ENCODE measurements around the gene C9orf40. TPM values are rescaled to one million over a fixed set of nuclear protein-coding genes. Genes with fewer than 3 reads are reported as not detected.

Gene C9orf40
- total RNA-seq, 1 experiment from 2014 or later = 10.3 TPM

DNA sequence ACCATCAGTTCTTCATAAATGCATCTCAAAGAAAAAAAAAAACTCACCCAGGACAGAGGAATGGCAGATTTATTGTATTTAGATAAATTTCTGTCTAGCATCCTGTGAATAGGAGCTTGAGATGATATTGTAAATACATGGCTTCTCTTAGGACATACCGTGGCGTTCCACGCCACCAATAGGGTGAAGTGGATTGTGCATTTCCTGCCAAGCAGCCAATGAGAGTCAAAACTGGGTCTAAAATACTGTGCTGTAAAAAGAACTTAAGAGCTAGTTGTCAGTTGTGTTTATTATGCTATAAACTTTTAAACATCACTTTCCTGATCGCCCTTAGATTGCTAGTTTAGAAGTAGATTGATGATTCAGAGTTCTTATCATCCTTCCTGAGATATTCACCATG, 44.0 kb downstream of the C9orf40 start:
- H4K5ac ChIP-seq (ENCODE audit: insufficient read length, low read depth, low read length) = no peak overlapping the region
- no peak for DNase-seq
- TF ChIP-seq, protein P1, sequence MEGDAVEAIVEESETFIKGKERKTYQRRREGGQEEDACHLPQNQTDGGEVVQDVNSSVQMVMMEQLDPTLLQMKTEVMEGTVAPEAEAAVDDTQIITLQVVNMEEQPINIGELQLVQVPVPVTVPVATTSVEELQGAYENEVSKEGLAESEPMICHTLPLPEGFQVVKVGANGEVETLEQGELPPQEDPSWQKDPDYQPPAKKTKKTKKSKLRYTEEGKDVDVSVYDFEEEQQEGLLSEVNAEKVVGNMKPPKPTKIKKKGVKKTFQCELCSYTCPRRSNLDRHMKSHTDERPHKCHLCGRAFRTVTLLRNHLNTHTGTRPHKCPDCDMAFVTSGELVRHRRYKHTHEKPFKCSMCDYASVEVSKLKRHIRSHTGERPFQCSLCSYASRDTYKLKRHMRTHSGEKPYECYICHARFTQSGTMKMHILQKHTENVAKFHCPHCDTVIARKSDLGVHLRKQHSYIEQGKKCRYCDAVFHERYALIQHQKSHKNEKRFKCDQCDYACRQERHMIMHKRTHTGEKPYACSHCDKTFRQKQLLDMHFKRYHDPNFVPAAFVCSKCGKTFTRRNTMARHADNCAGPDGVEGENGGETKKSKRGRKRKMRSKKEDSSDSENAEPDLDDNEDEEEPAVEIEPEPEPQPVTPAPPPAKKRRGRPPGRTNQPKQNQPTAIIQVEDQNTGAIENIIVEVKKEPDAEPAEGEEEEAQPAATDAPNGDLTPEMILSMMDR (conservative IDR thresholded peaks at IDR 0.05) = no peak
- H2BK15ac ChIP-seq (ENCODE audit: low read depth, low read length) = no peak overlapping the region
- H3K9me3 ChIP-seq (ENCODE audit: control insufficient read depth, low read depth, low read length) = no peaks in the 10 kb centered on the region
- H2BK20ac ChIP-seq (ENCODE audit: low read depth, low read length, poor library complexity, severe bottlenecking) = no peak overlapping the region
- no peak overlapping the region for H3K27ac Mint-ChIP-seq
- no peak overlapping the region for H3K23ac ChIP-seq (ENCODE audit: insufficient read length, low read depth, low read length)
- no peak overlapping the region for H3T11ph ChIP-seq (ENCODE audit: low read length)
- no peak overlapping the region for H2AK5ac ChIP-seq (ENCODE audit: insufficient read length, low read length)
- no peaks in the 10 kb centered on the region for H3K27me3 ChIP-seq (ENCODE audit: insufficient read depth, low read length)
- H2BK120ac ChIP-seq (ENCODE audit: low read depth, low read length, poor library complexity, severe bottlenecking) = no peak overlapping the region
- no peak overlapping the region for H2AFZ ChIP-seq (ENCODE audit: low read length)
- H4K91ac ChIP-seq (ENCODE audit: insufficient read length, low read depth, low read length) = no peak overlapping the region
- no peak overlapping the region for H3K27ac ChIP-seq (ENCODE audit: insufficient read length, low read depth, low read length)
- no peak overlapping the region for H3K56ac ChIP-seq (ENCODE audit: insufficient read length, low read depth, low read length)
- H3K4me3 Mint-ChIP-seq = no peak overlapping the region
- H2BK12ac ChIP-seq (ENCODE audit: insufficient read length, low read depth, low read length) = no peak overlapping the region
- H4K20me1 ChIP-seq (ENCODE audit: control insufficient read depth, insufficient read depth, insufficient read length) = no peaks in the 10 kb centered on the region
- no peak overlapping the region for H3K4ac ChIP-seq (ENCODE audit: low read depth, low read length)
- H3K23me2 ChIP-seq (ENCODE audit: insufficient read length, low read depth, low read length, poor library complexity, severe bottlenecking) = no peaks in the 10 kb centered on the region
- H3K4me2 ChIP-seq (ENCODE audit: insufficient read depth, insufficient read length, low read length) = no peak overlapping the region
- no peak overlapping the region for H3K14ac ChIP-seq (ENCODE audit: insufficient read depth, low read length)
- no peak overlapping the region for H4K8ac ChIP-seq (replicated peaks; ENCODE audit: insufficient read length, low read depth, low read length)
- H3K18ac ChIP-seq (ENCODE audit: insufficient read length, low read depth, low read length) = no peak overlapping the region
- no peaks in the 10 kb centered on the region for H3K4me1 ChIP-seq (ENCODE audit: insufficient read depth, low read length)
- H3K27me3 Mint-ChIP-seq (ENCODE audit: low read depth) = no peaks in the 10 kb centered on the region
- no peaks in the 10 kb centered on the region for H3K79me1 ChIP-seq (ENCODE audit: insufficient read depth, low read depth, low read length, poor library complexity, severe bottlenecking)
- no peak overlapping the region for H3K9ac ChIP-seq (ENCODE audit: extremely low read depth, insufficient read length, low read length)
- H2BK5ac ChIP-seq (ENCODE audit: insufficient read length, low read length) = no peak overlapping the region
- WGBS (ENCODE audit: extremely low coverage, insufficient read length, low lambda C conversion rate) = no CpG with 5 or more reads among the region's 4 CpGs
- peaks cover 0 to 8% of the 10 kb centered on the region in 2 experiments; a peak in 3 of 5 replicates for H3K9me3 Mint-ChIP-seq
- H3K36me3 Mint-ChIP-seq (ENCODE audit: insufficient read depth in 1 of 3, low read depth in 3 of 3) = no peaks in the 10 kb centered on the region; a peak in 1 of 7 replicates
- peaks cover 3 to 7% of the 10 kb centered on the region in 2 experiments; a peak in 2 of 4 replicates for H3K4me1 Mint-ChIP-seq
- H3K79me2 ChIP-seq (ENCODE audit: insufficient read depth, low read length) = no peaks in the 10 kb centered on the region

Data from H9 (cell line).